Measurements from ENCODE around the gene ANXA3.

The ANXA3 gene

DNA sequence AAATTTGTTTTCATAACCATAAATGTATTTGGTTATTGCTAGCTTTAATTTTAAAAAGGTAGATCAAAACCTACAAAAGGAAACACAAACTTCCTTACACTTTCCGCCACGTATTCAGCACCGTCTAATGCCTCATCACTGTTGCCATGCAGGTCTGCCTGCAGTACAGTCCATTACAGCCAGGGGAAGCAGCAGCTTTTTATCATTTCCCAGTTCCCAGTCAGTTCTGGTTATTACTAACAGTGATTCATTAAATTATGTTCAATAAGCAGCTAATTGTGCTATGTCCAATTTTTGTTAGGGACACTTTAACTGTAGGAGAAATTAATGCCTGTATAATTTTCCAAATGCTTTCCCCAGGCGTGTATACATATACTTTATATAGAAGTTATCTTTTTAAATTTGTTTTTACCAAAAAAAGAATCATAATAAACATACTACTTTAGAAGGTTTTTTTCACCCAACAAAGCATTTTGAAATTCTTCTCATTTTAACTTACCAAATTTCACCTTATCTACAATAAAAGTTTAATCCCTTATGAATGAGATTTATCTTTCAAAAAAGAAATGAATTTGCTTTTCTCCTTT lies 93.3 kb downstream of the ANXA3 start:
- DNase-seq (ENCODE audit: low read depth), result peak; percentile 75

DNA sequence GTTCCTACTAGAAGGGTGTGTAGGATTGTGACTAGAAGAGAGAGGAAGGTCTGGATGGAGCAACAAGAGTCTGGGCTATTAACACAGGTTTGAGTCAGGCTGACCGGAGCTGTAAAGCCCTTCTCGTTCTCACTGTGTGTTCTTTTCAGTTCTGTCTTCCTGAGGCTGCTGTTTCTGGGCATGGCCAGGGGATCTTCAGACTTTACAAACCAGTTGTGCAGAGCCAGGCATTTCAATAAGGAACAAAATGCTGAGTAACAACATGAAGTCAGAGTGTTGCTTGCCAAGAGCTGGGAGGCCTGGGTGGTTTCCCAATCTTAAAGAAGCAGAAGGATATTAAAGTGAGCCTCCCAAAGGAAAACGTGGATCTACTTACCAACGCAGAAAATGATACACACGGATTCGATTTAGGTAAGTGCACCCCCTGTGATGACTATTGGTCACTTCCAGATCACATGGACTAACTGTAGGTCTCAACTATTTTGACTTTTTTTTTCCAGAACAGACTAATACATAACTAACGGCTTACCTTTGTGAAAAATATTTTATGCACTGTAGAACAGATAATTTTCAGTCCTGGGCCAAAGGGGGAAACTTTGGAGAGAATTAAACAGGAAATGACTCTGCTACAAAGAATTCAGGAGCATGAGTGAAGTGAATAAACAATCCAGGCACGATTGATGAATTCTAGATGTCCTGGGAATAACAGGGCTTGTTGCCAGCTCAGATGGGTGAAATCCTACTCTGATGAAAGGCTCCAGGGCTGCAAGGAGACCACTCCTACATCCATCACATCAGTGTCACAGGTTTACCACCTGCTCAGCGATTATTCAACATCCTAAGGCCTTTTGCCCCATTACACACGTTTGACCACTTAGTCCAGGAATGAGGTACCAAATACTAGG lies 94.5 kb downstream of the ANXA3 start:
- peak; percentile 93 for DNase-seq (ENCODE audit: low read depth)

DNA sequence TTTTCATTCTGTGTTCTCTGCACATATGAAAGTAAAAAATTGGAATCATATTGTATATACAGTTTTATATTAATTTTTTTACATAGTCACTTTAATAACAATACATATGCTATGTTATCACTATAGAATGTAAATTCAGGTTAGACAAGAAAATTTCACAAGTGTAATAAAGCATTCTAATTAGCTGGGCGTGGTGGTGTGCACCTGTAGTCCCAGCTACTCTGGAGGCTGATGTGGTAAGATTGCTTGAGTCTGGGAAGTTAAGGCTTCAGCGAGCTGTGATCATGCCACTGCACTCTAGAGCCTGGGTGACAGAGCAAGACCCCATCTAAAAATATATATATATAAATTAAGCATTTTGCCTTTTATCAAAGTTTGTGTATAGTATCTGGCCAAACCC lies 95.7 kb downstream of the ANXA3 start:
- no peak for DNase-seq (ENCODE audit: low read depth)

DNA sequence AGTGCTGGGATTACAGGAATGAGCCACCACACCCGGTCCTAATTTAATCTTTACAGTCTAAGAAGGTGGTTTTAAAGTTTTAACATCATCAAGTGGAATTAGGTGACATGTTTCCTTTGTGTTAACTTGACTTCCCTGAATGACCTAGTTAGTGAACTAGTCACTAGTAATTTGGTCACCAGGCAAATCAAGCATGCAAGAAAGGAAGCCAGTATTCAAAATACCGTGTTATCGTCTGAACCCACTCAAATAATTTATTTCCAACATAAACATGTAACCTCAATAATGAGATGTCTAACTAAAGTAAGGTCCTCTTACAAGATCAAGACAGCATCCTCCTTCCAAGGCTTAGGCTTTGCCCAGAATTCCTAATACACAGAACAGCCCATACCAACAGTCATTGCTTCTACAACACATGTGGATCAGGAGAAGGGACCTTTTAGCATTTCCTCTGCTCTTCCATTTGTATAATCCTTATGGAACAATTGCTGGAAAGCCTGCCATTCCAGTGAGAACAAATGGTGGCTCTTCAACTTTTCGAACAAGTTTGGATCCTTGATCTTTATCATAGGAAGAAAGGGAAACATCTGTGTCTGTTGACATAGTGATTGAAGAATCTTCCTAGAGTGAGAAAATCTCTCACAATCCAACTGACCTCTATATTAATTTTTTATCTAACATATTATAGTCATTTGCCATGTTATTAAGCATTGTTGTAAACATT lies 97.2 kb downstream of the ANXA3 start:
- no peak for DNase-seq (ENCODE audit: low read depth)

- DNase-seq (ENCODE audit: low read depth), result peak; percentile 94
These were observed 98.8 kb downstream of the ANXA3 start for GRCh38 chr4:78650106-78651024.

DNA sequence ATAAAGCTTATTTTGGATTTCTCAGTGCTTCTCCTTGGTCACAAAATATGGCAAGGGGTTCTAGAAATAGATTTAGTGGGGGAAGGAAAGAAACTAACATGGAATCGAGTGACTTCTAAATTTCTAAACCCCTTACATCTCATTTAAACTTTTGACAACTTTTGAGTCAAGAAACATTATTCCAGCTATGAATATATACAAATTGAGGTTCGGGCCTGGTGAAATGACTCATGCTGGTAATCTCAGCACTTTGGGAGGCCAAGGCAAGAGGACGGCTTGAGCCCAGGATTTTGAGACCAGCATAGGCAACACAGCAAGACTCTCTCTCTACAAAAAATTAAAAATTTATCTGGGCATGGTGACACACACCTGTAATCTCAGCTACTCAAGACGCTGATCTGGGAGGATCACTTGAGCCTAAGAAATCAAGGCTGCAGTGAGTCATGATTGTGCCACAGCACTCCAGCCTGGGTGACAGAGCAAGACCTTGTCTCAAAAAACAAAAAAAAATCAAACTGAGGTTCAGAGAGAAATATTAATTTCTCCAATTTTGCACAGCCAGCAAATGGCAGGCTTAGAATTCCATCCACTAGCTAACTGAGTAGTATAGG lies 99.8 kb downstream of the ANXA3 start:
- no peak for DNase-seq (ENCODE audit: low read depth)

- DNase-seq (ENCODE audit: low read depth), result peak; percentile 64
These were observed 100.8 kb downstream of the ANXA3 start for GRCh38 chr4:78652282-78652876.

DNA sequence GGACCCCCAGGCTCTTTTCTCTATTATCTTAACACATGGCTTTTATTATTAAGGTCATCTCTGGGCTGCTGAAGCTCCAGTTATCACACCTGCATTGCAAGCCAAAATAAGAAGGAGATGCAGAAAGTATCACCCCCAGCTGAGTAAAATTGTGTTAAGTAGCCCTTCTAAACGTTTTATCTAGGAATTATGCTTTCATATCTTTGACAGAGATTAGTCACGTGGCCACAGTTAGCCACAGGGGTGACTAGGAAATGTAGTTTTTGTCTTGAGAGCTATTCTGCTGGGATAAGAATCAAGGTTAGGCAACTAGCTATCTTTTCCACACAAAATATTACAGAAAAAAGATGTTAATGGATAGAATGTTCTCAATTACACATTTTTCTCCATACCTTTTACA lies 102.1 kb downstream of the ANXA3 start:
- DNase-seq (ENCODE audit: low read depth), result peak; percentile 31

DNA sequence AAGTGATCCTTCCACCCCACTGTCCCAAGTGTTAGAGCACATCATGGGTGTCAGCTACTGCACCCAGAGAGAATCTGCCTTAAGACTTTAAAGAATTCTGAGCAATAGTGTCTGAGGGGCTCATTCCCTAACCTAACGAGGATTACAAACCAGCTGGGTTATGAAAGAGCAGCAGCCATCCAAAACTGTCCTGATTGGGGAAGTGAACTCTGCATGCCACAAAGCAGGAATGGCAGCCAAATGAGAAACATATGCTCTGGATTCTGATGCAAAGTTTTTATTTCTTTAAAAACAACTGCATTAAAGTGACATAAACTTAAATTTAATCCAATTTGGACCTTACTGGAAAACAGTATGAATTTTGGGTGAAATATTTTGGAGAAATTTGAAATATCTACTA lies 103.2 kb downstream of the ANXA3 start:
- peak; percentile 89 for DNase-seq (ENCODE audit: low read depth)

DNA sequence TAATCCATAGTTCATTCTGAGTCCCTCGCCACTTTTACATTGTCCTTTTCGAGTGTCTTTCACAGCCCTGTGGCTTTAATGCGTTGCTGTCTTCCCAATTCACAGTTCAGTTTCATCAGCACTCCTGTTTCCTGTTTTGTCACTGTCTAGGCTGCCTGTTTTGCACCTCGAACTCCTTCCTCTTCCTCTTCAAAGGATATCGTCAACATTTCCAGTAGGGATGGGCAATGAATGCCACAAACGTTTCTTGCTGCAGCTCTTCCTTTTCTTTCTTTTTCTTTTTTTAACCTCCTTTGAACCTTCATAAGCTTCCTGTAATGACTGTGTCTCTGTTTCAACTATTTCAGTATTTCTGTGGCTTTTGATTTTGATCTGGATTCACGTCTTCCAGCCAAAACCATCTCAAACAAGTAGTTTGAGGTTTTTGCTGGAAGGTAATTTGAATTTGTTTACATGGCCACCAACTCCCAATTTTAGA lies 105.4 kb downstream of the ANXA3 start:
- no peak for DNase-seq (ENCODE audit: low read depth)

DNA sequence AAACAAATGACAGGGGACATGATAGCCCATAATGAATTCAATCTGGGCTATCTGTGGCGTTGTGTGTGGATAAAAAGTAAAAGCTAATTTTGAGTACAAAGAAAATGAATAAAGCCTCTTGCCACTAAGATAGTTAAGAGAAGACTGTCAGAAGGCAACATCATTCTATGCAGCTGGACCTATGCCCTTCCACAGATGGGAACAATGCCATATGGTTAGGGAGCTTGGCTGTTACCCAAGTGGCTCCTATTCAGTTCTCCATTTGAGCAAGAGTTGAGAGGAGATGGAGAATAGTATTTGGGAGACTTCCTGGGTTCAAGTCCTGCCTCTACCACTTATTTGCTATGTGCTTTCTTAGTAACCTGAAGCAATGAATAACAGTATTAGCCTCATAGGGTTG lies 107.7 kb downstream of the ANXA3 start:
- peak; percentile 66 for DNase-seq (ENCODE audit: low read depth)

- no peak for DNase-seq (ENCODE audit: low read depth)
These were observed 108.1 kb downstream of the ANXA3 start for GRCh38 chr4:78659665-78660064.
